Measurements from ENCODE around the gene ACTRT2.

GRCh38 chr1:3034162-3034561 lies 12.9 kb downstream of the ACTRT2 start:
- no peak for TF ChIP-seq CTCF (IDR thresholded peaks at IDR 0.05)
- TF ChIP-seq POLR2AphosphoS5 (IDR thresholded peaks at IDR 0.05), result no peak
- no peak for TF ChIP-seq POLR2A (IDR thresholded peaks at IDR 0.05)
- no peak for TF ChIP-seq EP300 (IDR thresholded peaks at IDR 0.05)
